HFFc6 (cell line): ENCODE measurements around the gene ZEB2. TPM values are rescaled to one million over a fixed set of nuclear protein-coding genes. Genes with fewer than 3 reads are reported as not detected.

ENCODE experiments used
- DNase-seq: peaks from one replicate; pipeline ENCODE4 v3.0.0-alpha.2; 2018
- H3K27ac Mint-ChIP-seq: 2 replicates; pipeline ENCODE4 v1.8.0; 2020; ENCODE audit warnings: mild to moderate bottlenecking, mixed read lengths
- H3K27me3 Mint-ChIP-seq: 2 replicates; pipeline ENCODE4 v1.8.0; 2021; ENCODE audit warnings: mild to moderate bottlenecking, moderate library complexity, mixed read lengths; ENCODE audit not compliant: insufficient read depth
- H3K36me3 Mint-ChIP-seq: 2 replicates; pipeline ENCODE4 v1.8.0; 2021; ENCODE audit warnings: low read depth, mixed read lengths
- H3K4me1 Mint-ChIP-seq: 2 replicates; pipeline ENCODE4 v1.8.0; 2020; ENCODE audit warnings: low read depth, mixed read lengths
- H3K4me3 Mint-ChIP-seq: 2 replicates; pipeline ENCODE4 v1.8.0; 2020; ENCODE audit warnings: mild to moderate bottlenecking, moderate library complexity, mixed read lengths
- H3K9me3 Mint-ChIP-seq: 2 replicates; pipeline ENCODE4 v1.8.0; 2020; ENCODE audit warnings: mild to moderate bottlenecking, mixed read lengths
- total RNA-seq, 6 experiments: library from RNA; stranded (reverse); fragmentation: NEBNext Ultra II Directional; extraction: Animal tissue kit (Norgen Biotek cat#: 25700); gene quantifications; 2 replicates in 1 of 6; 3 replicates in 5 of 6; pipeline ENCODE4 v1.2.3, GENCODE V29; 2021
- TF ChIP-seq, protein P1 (sequence below): fragments of 200-600 bp; sonication (generic); IDR thresholded peaks from 2 replicates; pipeline ENCODE4 v1.5.0; 2021; ENCODE audit warnings: antibody characterized with exemption, mild to moderate bottlenecking

The ZEB2 gene
- total RNA-seq, 6 experiments from 2014 or later, result 57.0 to 76.3 (median 62.8) TPM

DNA sequence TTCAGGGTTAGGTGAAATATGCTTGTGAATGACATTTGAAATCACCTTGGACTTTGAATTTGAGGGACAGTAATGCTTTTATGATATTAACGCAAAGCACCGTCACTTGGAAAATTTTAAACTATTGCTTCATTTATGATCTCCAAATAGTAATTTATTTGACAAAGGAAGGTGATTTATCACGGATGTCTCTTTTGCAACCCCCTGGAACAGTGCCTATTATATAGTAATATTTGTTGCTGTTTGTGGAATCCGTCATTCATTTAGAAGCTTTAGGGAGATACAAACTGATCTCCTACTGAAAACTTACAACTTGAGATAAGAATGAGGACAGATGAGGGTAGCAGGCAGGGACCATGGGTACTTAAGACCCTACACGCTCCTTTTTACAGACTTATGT lies 10.7 kb upstream of the ZEB2 start:
- H3K4me3 Mint-ChIP-seq, result no peak overlapping the region
- H3K36me3 Mint-ChIP-seq, result no peaks in the 10 kb centered on the region
- peaks cover 2% of the 10 kb centered on the region; the same call in 1 of the 2 replicates for H3K27me3 Mint-ChIP-seq
- TF ChIP-seq, protein P1, sequence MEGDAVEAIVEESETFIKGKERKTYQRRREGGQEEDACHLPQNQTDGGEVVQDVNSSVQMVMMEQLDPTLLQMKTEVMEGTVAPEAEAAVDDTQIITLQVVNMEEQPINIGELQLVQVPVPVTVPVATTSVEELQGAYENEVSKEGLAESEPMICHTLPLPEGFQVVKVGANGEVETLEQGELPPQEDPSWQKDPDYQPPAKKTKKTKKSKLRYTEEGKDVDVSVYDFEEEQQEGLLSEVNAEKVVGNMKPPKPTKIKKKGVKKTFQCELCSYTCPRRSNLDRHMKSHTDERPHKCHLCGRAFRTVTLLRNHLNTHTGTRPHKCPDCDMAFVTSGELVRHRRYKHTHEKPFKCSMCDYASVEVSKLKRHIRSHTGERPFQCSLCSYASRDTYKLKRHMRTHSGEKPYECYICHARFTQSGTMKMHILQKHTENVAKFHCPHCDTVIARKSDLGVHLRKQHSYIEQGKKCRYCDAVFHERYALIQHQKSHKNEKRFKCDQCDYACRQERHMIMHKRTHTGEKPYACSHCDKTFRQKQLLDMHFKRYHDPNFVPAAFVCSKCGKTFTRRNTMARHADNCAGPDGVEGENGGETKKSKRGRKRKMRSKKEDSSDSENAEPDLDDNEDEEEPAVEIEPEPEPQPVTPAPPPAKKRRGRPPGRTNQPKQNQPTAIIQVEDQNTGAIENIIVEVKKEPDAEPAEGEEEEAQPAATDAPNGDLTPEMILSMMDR, result no peak
- no peaks in the 10 kb centered on the region for H3K4me1 Mint-ChIP-seq
- DNase-seq, result no peak
- no peak overlapping the region for H3K27ac Mint-ChIP-seq
- H3K9me3 Mint-ChIP-seq, result no peaks in the 10 kb centered on the region

GRCh38 chr2:144529841-144530240 lies 9.9 kb upstream of the ZEB2 start:
- Mint-ChIP-seq H3K4me3 (no peak overlapping the region), H3K27ac (no peak overlapping the region)
- no peak for DNase-seq

GRCh38 chr2:144528108-144528507 lies 8.2 kb upstream of the ZEB2 start:
- Mint-ChIP-seq H3K27ac (no peak overlapping the region), H3K36me3 (no peaks in the 10 kb centered on the region), H3K9me3 (no peaks in the 10 kb centered on the region), H3K4me3 (no peak overlapping the region), H3K27me3 (peaks cover under 1% of the 10 kb centered on the region; the same call in 1 of the 2 replicates), H3K4me1 (peaks cover 13% of the 10 kb centered on the region)
- TF ChIP-seq, protein P1, result no peak
- no peak for DNase-seq

More at GRCh38 chr2:144529841-144530240, 9.9 kb upstream of the ZEB2 start:
- TF ChIP-seq, protein P1, result no peak
- Mint-ChIP-seq H3K36me3 (no peaks in the 10 kb centered on the region), H3K4me1 (peaks cover 2% of the 10 kb centered on the region; the same call in 1 of the 2 replicates), H3K9me3 (no peaks in the 10 kb centered on the region), H3K27me3 (peaks cover 2% of the 10 kb centered on the region; the same call in 1 of the 2 replicates)

GRCh38 chr2:144526831-144527230 lies 6.9 kb upstream of the ZEB2 start:
- Mint-ChIP-seq H3K4me3 (no peak overlapping the region), H3K27me3 (no peaks in the 10 kb centered on the region), H3K27ac (no peak overlapping the region), H3K4me1 (peaks cover 26% of the 10 kb centered on the region), H3K36me3 (no peaks in the 10 kb centered on the region), H3K9me3 (no peaks in the 10 kb centered on the region)
- DNase-seq, result no peak
- TF ChIP-seq, protein P1, result no peak

- TF ChIP-seq, protein P1, result no peak
These were observed 4.4 kb upstream of the ZEB2 start for GRCh38 chr2:144524118-144525009.

More at GRCh38 chr2:144524118-144525009, 4.4 kb upstream of the ZEB2 start:
- peak overlapping the region; percentile 86 for H3K4me3 Mint-ChIP-seq
- no peaks in the 10 kb centered on the region for H3K36me3 Mint-ChIP-seq
- peak overlapping the region; percentile 88 for H3K27ac Mint-ChIP-seq
- H3K4me1 Mint-ChIP-seq, result peaks cover 41% of the 10 kb centered on the region
- DNase-seq, result no peak
- H3K27me3 Mint-ChIP-seq, result no peaks in the 10 kb centered on the region; the same call in 1 of the 2 replicates
- H3K9me3 Mint-ChIP-seq, result no peaks in the 10 kb centered on the region
